CD14-positive monocyte (primary cell): Measurements from ENCODE around the gene NPFFR1. TPM values are rescaled to one million over a fixed set of nuclear protein-coding genes. Genes with fewer than 3 reads are reported as not detected.
"Not testable (repeated sequence)": the region's sequence is repeated elsewhere in the genome, so short reads cannot be mapped to it uniquely, and the experiment has no call there.

Experiments
- DNase-seq, 3 donors: peaks; one replicate each; pipeline ENCODE4 v3.0.0-alpha.2; 2011 to 2022
- H2AFZ ChIP-seq: 2 replicates; pipeline ENCODE4 v1.6.0; 2012; ENCODE audit warnings: mild to moderate bottlenecking, low read depth, low read length, inconsistent platforms; ENCODE audit not compliant: insufficient read depth, poor library complexity, severe bottlenecking
- H3K27ac ChIP-seq, 2 donors: 1 replicate in 1 of 2; 2 replicates in 1 of 2; pipeline ENCODE4 v1.5.1; 2012 to 2013; ENCODE audit warnings: low read length in 2 of 2, control low read depth in 1 of 2, inconsistent platforms in 1 of 2, low read depth in 1 of 2, mild to moderate bottlenecking in 1 of 2
- H3K27me3 ChIP-seq, 2 donors: one replicate each; pipeline versions ENCODE4 v1.6.0 to v1.6.1; 2011 to 2013; ENCODE audit warnings: low read length in 2 of 2; ENCODE audit not compliant: control insufficient read depth in 2 of 2, insufficient read depth in 2 of 2
- H3K36me3 ChIP-seq, 2 donors: replicated peaks in 1 of 2; 1 replicate in 1 of 2; 2 replicates in 1 of 2; pipeline versions ENCODE4 v1.5.1 to v1.6.1; 2012 to 2013; ENCODE audit warnings: low read length in 2 of 2, control low read depth in 1 of 2, inconsistent platforms in 1 of 2, mild to moderate bottlenecking in 1 of 2; ENCODE audit not compliant: insufficient read depth in 2 of 2, control insufficient read depth in 1 of 2
- H3K4me1 ChIP-seq, 2 donors: 1 replicate in 1 of 2; 2 replicates in 1 of 2; pipeline versions ENCODE4 v1.5.1 to v1.6.1; 2012 to 2013; ENCODE audit warnings: low read length in 2 of 2, control low read depth in 1 of 2, inconsistent platforms in 1 of 2, mild to moderate bottlenecking in 1 of 2, moderate library complexity in 1 of 2; ENCODE audit not compliant: insufficient read depth in 2 of 2, control insufficient read depth in 1 of 2
- H3K4me2 ChIP-seq: replicated peaks from 2 replicates; pipeline ENCODE3; 2012; ENCODE audit warnings: low read length, moderate library complexity, mild to moderate bottlenecking; ENCODE audit not compliant: poor library complexity, severe bottlenecking; ENCODE audit errors: extremely low read depth
- H3K4me3 ChIP-seq, 3 experiments: fragments of 200-600 bp in 1 of 3; sonication (generic) in 1 of 3; replicated peaks in 1 of 3; 1 replicate in 2 of 3; 2 replicates in 1 of 3; pipeline ENCODE4 v1.5.1; 2011 to 2013; ENCODE audit warnings: low read length in 3 of 3, mild to moderate bottlenecking in 3 of 3, control low read depth in 2 of 3, low read depth in 2 of 3, inconsistent platforms in 1 of 3, moderate library complexity in 1 of 3
- H3K79me2 ChIP-seq: 2 replicates; pipeline ENCODE4 v1.6.0; 2012; ENCODE audit warnings: mild to moderate bottlenecking, control low read depth, inconsistent platforms, low read length, moderate library complexity; ENCODE audit not compliant: insufficient read depth
- H3K9ac ChIP-seq: 2 replicates; pipeline ENCODE4 v1.6.0; 2017; ENCODE audit warnings: low read length, mild to moderate bottlenecking; ENCODE audit not compliant: insufficient read depth, poor library complexity, severe bottlenecking
- H3K9me3 ChIP-seq, 2 donors: replicated peaks in 1 of 2; 1 replicate in 1 of 2; 2 replicates in 1 of 2; pipeline versions ENCODE4 v1.5.1 to v1.6.1; 2012 to 2013; ENCODE audit warnings: low read length in 2 of 2, control low read depth in 1 of 2; ENCODE audit not compliant: control insufficient read depth in 1 of 2, insufficient read depth in 1 of 2
- H4K20me1 ChIP-seq: 2 replicates; pipeline ENCODE4 v1.6.0; 2012; ENCODE audit warnings: mild to moderate bottlenecking, low read length, control low read depth, moderate library complexity; ENCODE audit not compliant: insufficient read depth
- H3K27ac Mint-ChIP-seq, 7 donors: one replicate each; pipeline ENCODE4 v1.8.0; 2020; ENCODE audit warnings: mild to moderate bottlenecking in 7 of 7, mixed read lengths in 7 of 7, moderate library complexity in 6 of 7, inconsistent platforms in 2 of 7
- H3K27me3 Mint-ChIP-seq, 3 donors: one replicate each; pipeline ENCODE4 v1.8.0; 2021 to 2022; ENCODE audit warnings: low read depth in 3 of 3, mild to moderate bottlenecking in 3 of 3, mixed read lengths in 3 of 3, moderate library complexity in 3 of 3, inconsistent platforms in 1 of 3
- H3K36me3 Mint-ChIP-seq, 2 donors: one replicate each; pipeline ENCODE4 v1.8.0; 2020; ENCODE audit warnings: mixed read lengths in 2 of 2, inconsistent platforms in 1 of 2, mild to moderate bottlenecking in 1 of 2
- H3K4me1 Mint-ChIP-seq: one replicate; pipeline ENCODE4 v1.8.0; 2020; ENCODE audit warnings: mild to moderate bottlenecking, mixed read lengths
- H3K4me3 Mint-ChIP-seq, 2 donors: one replicate each; pipeline ENCODE4 v1.8.0; 2020; ENCODE audit warnings: mild to moderate bottlenecking in 2 of 2, mixed read lengths in 2 of 2, moderate library complexity in 1 of 2
- H3K9me3 Mint-ChIP-seq, 7 donors: one replicate each; pipeline ENCODE4 v1.8.0; 2020 to 2022; ENCODE audit warnings: mixed read lengths in 7 of 7, mild to moderate bottlenecking in 6 of 7, moderate library complexity in 6 of 7, inconsistent platforms in 2 of 7
- CTCF ChIP-seq: fragments of 200-600 bp; IDR thresholded peaks from one replicate; pipeline ENCODE4 v1.8.0; 2022; ENCODE audit warnings: antibody characterized with exemption, mild to moderate bottlenecking
- WGBS: methylation state at CpG from one replicate; pipeline ENCODE4 v1.1.5; 2013; ENCODE audit warnings: missing lambda C conversion rate; ENCODE audit not compliant: insufficient coverage; 5-methylcytosine and 5-hydroxymethylcytosine counted together
- intact Hi-C, 2 donors: fragments of 100-400 bp; cut with micrococcal nuclease; formaldehyde crosslinking; loops; one replicate each; pipeline versions ENCODE4 v1.15.0 to v1.15.1; 2023
- polyA plus RNA-seq, 3 donors: library from polyadenylated mRNA; depleted of rRNA in 1 of 3; unstranded in 2 of 3; stranded (reverse) in 1 of 3; fragments of 300-500 nt in 2 of 3; fragments of >200 nt in 1 of 3; fragmentation: Illumina TruSeq in 2 of 3; gene quantifications; 1 replicate in 2 of 3; 2 replicates in 1 of 3; pipeline ENCODE4 v1.2.3, GENCODE V29; 2012 to 2021

The NPFFR1 gene
- polyA plus RNA-seq, 3 donors = 0.03 TPM; not detected in 2

GRCh38 chr10:70237958-70238536, 45.8 kb downstream of the NPFFR1 start:
- H3K4me1 ChIP-seq, H3K27ac ChIP-seq, H3K4me1 Mint-ChIP-seq, H3K27me3 Mint-ChIP-seq, H3K27ac Mint-ChIP-seq, H3K79me2 ChIP-seq, H4K20me1 ChIP-seq, H3K36me3 Mint-ChIP-seq, H3K9ac ChIP-seq, H3K27me3 ChIP-seq, intact Hi-C loops, DNase-seq, H3K4me3 Mint-ChIP-seq, H3K36me3 ChIP-seq, H3K4me3 ChIP-seq, H2AFZ ChIP-seq, H3K4me2 ChIP-seq: not testable (repeated sequence)
- peaks cover 0 to 19% of the 10 kb centered on the region in 2 donors for H3K9me3 ChIP-seq
- no CpG with 5 or more reads among the region's 6 CpGs for WGBS
- peaks cover 10 to 25% (median 17%) of the 10 kb centered on the region in 7 donors for H3K9me3 Mint-ChIP-seq

DNA sequence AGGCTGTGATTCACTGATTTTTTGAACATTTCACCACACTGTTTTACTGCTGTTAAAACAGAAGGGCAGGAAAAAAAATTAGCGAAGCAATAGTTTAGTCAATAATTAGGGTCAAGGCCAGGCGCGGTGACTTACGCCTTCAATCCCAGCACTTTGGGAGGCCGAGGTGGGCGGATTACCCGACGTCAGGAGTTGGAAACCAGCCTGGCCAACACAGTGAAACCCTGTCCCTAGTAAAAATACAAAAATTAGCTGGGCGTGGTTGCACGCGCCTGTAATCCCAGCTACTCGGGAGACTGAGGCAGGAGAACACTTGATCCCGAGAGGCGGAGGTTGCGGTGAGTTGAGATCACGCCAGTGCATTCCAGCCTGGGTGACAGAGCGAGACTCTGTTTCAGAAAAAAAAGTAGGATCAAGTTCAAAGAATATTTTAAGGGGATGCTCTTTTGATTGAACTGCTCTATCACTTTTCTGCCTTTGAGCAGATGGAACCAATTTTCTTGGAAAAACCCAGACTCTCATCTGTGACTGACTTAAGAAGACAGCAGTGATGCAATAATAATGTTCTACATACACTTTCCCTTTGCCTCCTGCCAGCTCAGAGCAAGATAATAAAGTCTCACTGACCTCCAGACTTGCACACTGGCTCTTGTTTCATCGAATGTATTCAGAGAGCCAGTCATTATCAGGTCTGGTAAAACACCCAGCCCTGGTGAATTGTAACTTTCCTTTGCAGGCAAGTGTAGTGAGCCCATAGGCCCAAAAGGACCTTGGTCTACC, 48.9 kb downstream of the NPFFR1 start:
- TF ChIP-seq CTCF = no peak
- H3K79me2 ChIP-seq = peaks cover 26% of the 10 kb centered on the region
- no peaks in the 10 kb centered on the region for H4K20me1 ChIP-seq
- Mint-ChIP-seq H3K36me3 (peaks cover 0 to 5% of the 10 kb centered on the region in 2 donors), H3K27me3 (peaks cover 0 to 3% (median 2%) of the 10 kb centered on the region in 3 donors), H3K27ac (no peak overlapping the region), H3K9me3 (peaks cover 10 to 13% (median 11%) of the 10 kb centered on the region in 7 donors), H3K4me3 (no peak overlapping the region), H3K4me1 (peaks cover 12% of the 10 kb centered on the region)
- no peak overlapping the region for H3K4me2 ChIP-seq
- peaks cover 0 to 2% of the 10 kb centered on the region in 2 donors for H3K36me3 ChIP-seq
- no peak overlapping the region for H3K4me3 ChIP-seq
- no peaks in the 10 kb centered on the region for H3K27me3 ChIP-seq
- no peak overlapping the region for H3K27ac ChIP-seq
- peaks cover 17 to 23% of the 10 kb centered on the region in 2 donors for H3K4me1 ChIP-seq
- no peak overlapping the region for H3K9ac ChIP-seq
- DNase-seq = no peak
- H3K9me3 ChIP-seq = peaks cover 0 to 13% of the 10 kb centered on the region in 2 donors
- H2AFZ ChIP-seq = no peak overlapping the region
- intact Hi-C loops = no loop called here
- WGBS = 94% methylated on average over 18 of the region's 18 CpGs
